ENCODE data around the gene VEGFB.

GRCh38 chr11:64253043-64253442 is 18.7 kb downstream of the VEGFB start:
- TF ChIP-seq CTCF (conservative IDR thresholded peaks at IDR 0.05; ENCODE audit: low read length): no peak
- TF ChIP-seq EZH2phosphoT487 (IDR thresholded peaks at IDR 0.05; ENCODE audit: borderline replicate concordance): no peak
